Measurements from ENCODE around the gene IMPDH2.

DNA sequence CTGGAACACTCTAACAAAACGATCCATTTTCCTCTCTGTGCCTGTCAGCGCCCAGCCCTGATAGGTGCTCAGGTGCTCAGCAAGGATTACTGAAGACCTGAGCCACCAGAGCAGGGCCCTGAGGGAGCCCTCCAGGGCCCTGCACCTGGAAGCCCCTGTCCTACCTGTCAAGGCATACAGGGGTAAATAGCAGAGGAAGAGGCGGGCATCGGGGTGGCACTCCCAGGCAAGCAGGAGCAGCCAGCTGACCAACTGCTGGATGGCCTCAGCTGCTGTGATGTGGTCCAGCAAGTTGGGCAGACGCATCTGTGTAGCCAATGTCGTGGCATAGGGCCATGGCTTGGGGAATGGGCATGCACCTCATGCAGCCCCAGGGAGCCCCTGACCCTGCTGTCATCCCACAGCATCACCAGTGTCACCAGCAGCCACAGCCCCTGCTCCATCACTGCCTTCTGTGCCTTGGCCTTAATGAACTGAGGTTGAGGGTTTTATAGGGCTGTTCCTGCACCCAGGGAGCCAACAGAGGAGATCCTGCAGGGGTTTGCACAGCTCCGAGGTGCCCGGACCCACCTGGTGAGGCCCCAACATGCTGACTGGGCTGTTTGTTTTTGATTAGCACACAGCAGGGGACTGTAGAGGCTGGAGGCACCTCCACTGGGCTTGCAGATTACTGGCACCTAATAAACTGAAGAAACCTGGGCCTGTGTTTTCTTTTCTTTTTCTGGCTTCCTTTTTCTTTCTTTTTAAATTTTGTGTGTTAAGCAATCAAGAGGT, 29.9 kb downstream of the IMPDH2 start:
- TF ChIP-seq, protein P1, sequence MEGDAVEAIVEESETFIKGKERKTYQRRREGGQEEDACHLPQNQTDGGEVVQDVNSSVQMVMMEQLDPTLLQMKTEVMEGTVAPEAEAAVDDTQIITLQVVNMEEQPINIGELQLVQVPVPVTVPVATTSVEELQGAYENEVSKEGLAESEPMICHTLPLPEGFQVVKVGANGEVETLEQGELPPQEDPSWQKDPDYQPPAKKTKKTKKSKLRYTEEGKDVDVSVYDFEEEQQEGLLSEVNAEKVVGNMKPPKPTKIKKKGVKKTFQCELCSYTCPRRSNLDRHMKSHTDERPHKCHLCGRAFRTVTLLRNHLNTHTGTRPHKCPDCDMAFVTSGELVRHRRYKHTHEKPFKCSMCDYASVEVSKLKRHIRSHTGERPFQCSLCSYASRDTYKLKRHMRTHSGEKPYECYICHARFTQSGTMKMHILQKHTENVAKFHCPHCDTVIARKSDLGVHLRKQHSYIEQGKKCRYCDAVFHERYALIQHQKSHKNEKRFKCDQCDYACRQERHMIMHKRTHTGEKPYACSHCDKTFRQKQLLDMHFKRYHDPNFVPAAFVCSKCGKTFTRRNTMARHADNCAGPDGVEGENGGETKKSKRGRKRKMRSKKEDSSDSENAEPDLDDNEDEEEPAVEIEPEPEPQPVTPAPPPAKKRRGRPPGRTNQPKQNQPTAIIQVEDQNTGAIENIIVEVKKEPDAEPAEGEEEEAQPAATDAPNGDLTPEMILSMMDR (conservative IDR thresholded peaks at IDR 0.05 in 1 of 2, IDR thresholded peaks at IDR 0.05 in 1 of 2; ENCODE audit: low read depth in 1 of 2, low read length in 2 of 2) = no peak
- no peak for TF ChIP-seq EZH2 (IDR thresholded peaks at IDR 0.05; ENCODE audit: low read length, missing control alignments)
